ENCODE results near the gene RBMS3. TPM values are rescaled to one million over a fixed set of nuclear protein-coding genes. Genes with fewer than 3 reads are reported as not detected.

The RBMS3 gene
- total RNA-seq, 1 experiment from 2014 or later, result 5.9 TPM

DNA sequence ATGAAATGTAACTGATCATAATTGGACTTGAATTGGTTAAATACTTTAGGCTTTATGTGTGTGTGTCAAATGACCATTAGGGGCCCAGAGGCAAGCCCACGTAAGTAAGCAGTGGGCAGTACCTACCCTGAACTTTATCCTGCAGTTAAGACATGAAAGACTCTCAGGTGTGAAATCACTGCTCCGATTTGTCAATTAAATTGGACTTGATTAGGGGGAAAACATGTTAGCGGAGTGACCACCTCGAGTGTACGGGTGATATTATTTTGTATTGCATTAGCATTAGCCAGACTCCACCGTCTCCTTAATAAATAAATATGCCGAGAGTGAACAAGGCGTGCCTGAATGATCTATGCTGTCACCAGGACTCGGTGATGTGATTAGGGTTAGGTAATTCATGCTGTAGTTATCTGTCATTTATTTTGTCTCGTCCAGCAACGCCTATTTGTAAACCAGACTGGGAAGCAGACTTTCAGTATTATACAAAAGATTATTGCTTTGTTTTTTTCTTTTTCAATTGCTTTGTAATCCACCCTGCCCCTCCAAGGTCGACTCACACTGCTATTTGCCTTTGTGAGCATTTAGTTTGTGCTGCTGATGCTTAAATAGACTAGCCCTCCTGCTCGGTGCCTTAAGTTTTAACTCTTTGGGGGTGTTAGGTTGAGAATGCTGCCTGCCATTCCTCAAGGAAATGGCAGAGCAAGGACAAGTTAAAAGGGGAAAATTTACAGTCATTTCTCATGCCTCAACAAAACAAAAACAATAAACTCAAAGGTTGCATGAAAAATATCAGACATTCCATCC, 1.8 kb downstream of the RBMS3 start:
- Histone ChIP-seq H3K4me1 (ENCODE audit: insufficient read depth, low read length, poor library complexity, severe bottlenecking) (peaks cover 36% of the 10 kb centered on the region), H3K4me3 (ENCODE audit: low read depth, low read length, poor library complexity, severe bottlenecking) (peak overlapping the region; percentile 59), H3K9me3 (ENCODE audit: low read depth, low read length, poor library complexity, severe bottlenecking) (no peaks in the 10 kb centered on the region), H3K27ac (ENCODE audit: low read depth, low read length, poor library complexity, severe bottlenecking) (peak overlapping the region; percentile 53), H3K36me3 (ENCODE audit: insufficient read depth, low read length, poor library complexity, severe bottlenecking) (no peaks in the 10 kb centered on the region), H3K27me3 (replicated peaks; ENCODE audit: insufficient read depth, low read depth, low read length, poor library complexity) (no peaks in the 10 kb centered on the region)
- BruUV-seq (replicated peaks), result no TSS peak
- TF ChIP-seq EZH2 (IDR thresholded peaks at IDR 0.05; ENCODE audit: borderline replicate concordance, low read depth, low read length, poor library complexity, severe bottlenecking), result no peak
- TF ChIP-seq, protein P1, sequence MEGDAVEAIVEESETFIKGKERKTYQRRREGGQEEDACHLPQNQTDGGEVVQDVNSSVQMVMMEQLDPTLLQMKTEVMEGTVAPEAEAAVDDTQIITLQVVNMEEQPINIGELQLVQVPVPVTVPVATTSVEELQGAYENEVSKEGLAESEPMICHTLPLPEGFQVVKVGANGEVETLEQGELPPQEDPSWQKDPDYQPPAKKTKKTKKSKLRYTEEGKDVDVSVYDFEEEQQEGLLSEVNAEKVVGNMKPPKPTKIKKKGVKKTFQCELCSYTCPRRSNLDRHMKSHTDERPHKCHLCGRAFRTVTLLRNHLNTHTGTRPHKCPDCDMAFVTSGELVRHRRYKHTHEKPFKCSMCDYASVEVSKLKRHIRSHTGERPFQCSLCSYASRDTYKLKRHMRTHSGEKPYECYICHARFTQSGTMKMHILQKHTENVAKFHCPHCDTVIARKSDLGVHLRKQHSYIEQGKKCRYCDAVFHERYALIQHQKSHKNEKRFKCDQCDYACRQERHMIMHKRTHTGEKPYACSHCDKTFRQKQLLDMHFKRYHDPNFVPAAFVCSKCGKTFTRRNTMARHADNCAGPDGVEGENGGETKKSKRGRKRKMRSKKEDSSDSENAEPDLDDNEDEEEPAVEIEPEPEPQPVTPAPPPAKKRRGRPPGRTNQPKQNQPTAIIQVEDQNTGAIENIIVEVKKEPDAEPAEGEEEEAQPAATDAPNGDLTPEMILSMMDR (conservative IDR thresholded peaks at IDR 0.05; ENCODE audit: low read depth, low read length), result no peak
- intact Hi-C loops (cut with micrococcal nuclease; ENCODE audit: unreplicated experiment), result loop anchor here (5.0 to 10.0 kb wide), 5 partner anchors 55 to 752 kb away; no protein-coding TSS in a partner anchor
- ChIA-PET POLR2A (ENCODE audit: low non-redundant PET) (no interaction called here), CTCF (no interaction called here)
- peak; percentile 36 for DNase-seq (ENCODE audit: low spot score)

DNA sequence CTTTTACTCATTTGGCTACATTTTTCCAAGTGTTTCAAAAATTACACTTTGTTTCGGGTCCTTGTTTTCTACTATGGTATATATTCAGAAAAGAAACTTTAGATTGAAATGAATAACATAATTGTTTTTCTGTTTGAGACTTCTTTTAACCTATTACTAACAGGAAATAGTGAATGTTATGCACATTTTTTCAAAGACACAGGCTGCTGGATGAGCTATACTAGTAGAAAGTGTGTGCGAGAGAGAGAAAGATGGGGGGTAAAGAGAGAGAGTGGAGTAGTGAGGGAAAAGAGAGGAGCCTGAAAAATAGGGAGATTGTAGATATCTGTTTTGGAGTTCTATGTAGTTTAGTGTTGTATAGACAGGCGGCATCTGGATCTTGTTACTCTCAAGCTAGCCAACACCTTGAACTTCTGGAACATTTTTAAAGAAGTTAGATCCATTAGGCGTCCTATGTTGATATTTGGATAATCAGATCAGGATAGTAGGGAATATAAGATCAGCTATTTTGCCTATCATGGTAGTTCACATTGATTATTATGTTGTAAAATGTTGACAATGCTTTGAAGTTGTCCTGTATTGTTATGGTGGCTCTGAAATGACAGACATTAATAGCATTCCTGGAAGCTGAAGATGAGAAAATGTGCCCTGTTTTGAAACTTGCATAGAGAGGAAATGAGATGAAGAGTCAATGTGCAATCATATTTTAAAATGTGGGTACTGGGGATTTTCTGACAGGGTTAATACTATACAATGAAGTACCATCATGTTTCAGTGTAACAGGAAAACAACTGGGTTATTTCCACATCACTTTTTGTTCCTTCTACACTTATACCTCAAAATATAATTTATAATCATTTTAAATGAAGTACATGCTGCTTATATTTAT, 2.6 kb downstream of the RBMS3 start:
- Histone ChIP-seq H3K27me3 (replicated peaks; ENCODE audit: insufficient read depth, low read depth, low read length, poor library complexity) (no peaks in the 10 kb centered on the region), H3K36me3 (ENCODE audit: insufficient read depth, low read length, poor library complexity, severe bottlenecking) (no peaks in the 10 kb centered on the region), H3K27ac (ENCODE audit: low read depth, low read length, poor library complexity, severe bottlenecking) (peak overlapping the region; percentile 53), H3K9me3 (ENCODE audit: low read depth, low read length, poor library complexity, severe bottlenecking) (no peaks in the 10 kb centered on the region), H3K4me3 (ENCODE audit: low read depth, low read length, poor library complexity, severe bottlenecking) (peak overlapping the region; percentile 59), H3K4me1 (ENCODE audit: insufficient read depth, low read length, poor library complexity, severe bottlenecking) (peaks cover 44% of the 10 kb centered on the region)
- no TSS peak for BruUV-seq (replicated peaks)
- POLR2A ChIA-PET (ENCODE audit: low non-redundant PET), result no interaction called here
- CTCF ChIA-PET, result interaction anchor here (0.6 kb wide), 1 partner anchor 14 kb away, joined by 3 read pairs; no protein-coding TSS in a partner anchor
- TF ChIP-seq EZH2 (IDR thresholded peaks at IDR 0.05; ENCODE audit: borderline replicate concordance, low read depth, low read length, poor library complexity, severe bottlenecking), result no peak
- TF ChIP-seq, protein P1 (conservative IDR thresholded peaks at IDR 0.05; ENCODE audit: low read depth, low read length), result no peak
- DNase-seq (ENCODE audit: low spot score), result no peak
- intact Hi-C loops (cut with micrococcal nuclease; ENCODE audit: unreplicated experiment), result loop anchor here (5.0 to 10.0 kb wide), 5 partner anchors 54 to 751 kb away; no protein-coding TSS in a partner anchor

DNA sequence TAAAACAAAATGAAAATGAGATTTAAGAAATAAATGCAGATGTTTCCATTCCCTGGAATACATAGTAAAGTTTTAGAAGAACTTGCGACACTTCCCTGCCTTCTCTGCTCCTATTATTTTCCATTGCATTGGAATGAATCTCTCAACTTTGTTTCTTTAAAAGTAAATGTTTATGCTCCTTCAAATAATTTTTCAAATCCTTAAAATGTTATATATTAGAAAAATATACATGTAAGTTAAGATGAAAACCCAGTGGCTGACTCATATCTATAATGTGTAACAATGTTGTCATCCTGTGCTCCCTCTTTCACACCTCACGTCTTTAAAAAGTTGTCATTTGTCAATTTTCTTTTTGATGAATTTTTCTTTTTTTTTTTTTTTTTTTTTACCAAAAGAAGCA, 3.6 kb downstream of the RBMS3 start:
- ChIA-PET CTCF (no interaction called here), POLR2A (ENCODE audit: low non-redundant PET) (no interaction called here)
- Histone ChIP-seq H3K27me3 (replicated peaks; ENCODE audit: insufficient read depth, low read depth, low read length, poor library complexity) (no peaks in the 10 kb centered on the region), H3K36me3 (ENCODE audit: insufficient read depth, low read length, poor library complexity, severe bottlenecking) (no peaks in the 10 kb centered on the region), H3K9me3 (ENCODE audit: low read depth, low read length, poor library complexity, severe bottlenecking) (no peaks in the 10 kb centered on the region), H3K4me1 (ENCODE audit: insufficient read depth, low read length, poor library complexity, severe bottlenecking) (peaks cover 49% of the 10 kb centered on the region), H3K4me3 (ENCODE audit: low read depth, low read length, poor library complexity, severe bottlenecking) (peak overlapping the region; percentile 59), H3K27ac (ENCODE audit: low read depth, low read length, poor library complexity, severe bottlenecking) (peak overlapping the region; percentile 53)
- no TSS peak for BruUV-seq (replicated peaks)
- intact Hi-C loops (cut with micrococcal nuclease; ENCODE audit: unreplicated experiment), result loop anchor here (5.0 to 10.0 kb wide), 5 partner anchors 53 to 750 kb away; no protein-coding TSS in a partner anchor
- TF ChIP-seq EZH2 (IDR thresholded peaks at IDR 0.05; ENCODE audit: borderline replicate concordance, low read depth, low read length, poor library complexity, severe bottlenecking), result no peak
- TF ChIP-seq, protein P1 (conservative IDR thresholded peaks at IDR 0.05; ENCODE audit: low read depth, low read length), result no peak
- DNase-seq (ENCODE audit: low spot score), result no peak

Measured in A673 (cell line).